B cell (primary cell): ENCODE measurements around the gene ATP5F1B. TPM values are rescaled to one million over a fixed set of nuclear protein-coding genes. Genes with fewer than 3 reads are reported as not detected.

Experiments used
- ATAC-seq: fragments of 200-7000 bp; cut with Tn5 transposase; one replicate; pipeline ENCODE4 v1.10.0; 2021; ENCODE audit warnings: low read depth, mild to moderate bottlenecking, moderate number of reproducible peaks, moderate library complexity
- CTCF ChIA-PET: fragments of 350-600 bp; sonication (Branson Sonifier 250); formaldehyde crosslinking; loops from one replicate; lab custom pipeline; 2021; ENCODE audit warnings: antibody characterized with exemption, inconsistent platforms; lab: Charles Lee
- POLR2A ChIA-PET: fragments of 350-600 bp; sonication (Branson Sonifier 250); formaldehyde crosslinking; loops from one replicate; lab custom pipeline; 2021; ENCODE audit warnings: antibody characterized with exemption; lab: Charles Lee
- DNase-seq: peaks from one replicate; pipeline ENCODE4 v3.0.0; 2013
- H2AFZ ChIP-seq: 2 replicates; pipeline ENCODE4 v1.6.1; 2012; ENCODE audit warnings: mild to moderate bottlenecking, low read depth, low read length; ENCODE audit not compliant: insufficient read depth, poor library complexity, severe bottlenecking
- H3K27ac ChIP-seq, 2 donors: 1 replicate in 1 of 2; 2 replicates in 1 of 2; pipeline ENCODE4 v1.5.1; 2012 to 2013; ENCODE audit warnings: low read length in 2 of 2, mild to moderate bottlenecking in 2 of 2, moderate library complexity in 1 of 2
- H3K27me3 ChIP-seq, 4 experiments: fragments of 200-600 bp in 1 of 4; sonication (generic) in 1 of 4; replicated peaks in 1 of 4; 1 replicate in 2 of 4; 2 replicates in 2 of 4; pipeline versions ENCODE4 v1.6.1 to v1.7.0; 2013 to 2016; ENCODE audit warnings: low read length in 3 of 4, mild to moderate bottlenecking in 2 of 4, mixed read lengths in 1 of 4, moderate library complexity in 1 of 4; ENCODE audit not compliant: insufficient read depth in 4 of 4, control insufficient read depth in 3 of 4; ENCODE audit errors: control extremely low read depth in 1 of 4
- H3K36me3 ChIP-seq, 2 experiments: replicated peaks in 1 of 2; 1 replicate in 1 of 2; 2 replicates in 1 of 2; pipeline versions ENCODE4 v1.6.1 to v1.7.1; 2013; ENCODE audit warnings: low read length in 1 of 2; ENCODE audit not compliant: insufficient read depth in 2 of 2, control insufficient read depth in 1 of 2; ENCODE audit errors: control extremely low read depth in 1 of 2, extremely low read depth in 1 of 2
- H3K4me1 ChIP-seq, 2 donors: fragments of 200-600 bp in 1 of 2; sonication (generic) in 1 of 2; 1 replicate in 1 of 2; 2 replicates in 1 of 2; pipeline versions ENCODE4 v1.5.1 to v1.6.1; 2013 to 2017; ENCODE audit warnings: low read length in 2 of 2; ENCODE audit not compliant: control insufficient read depth in 2 of 2, insufficient read depth in 2 of 2
- H3K4me2 ChIP-seq: replicated peaks from 2 replicates; pipeline ENCODE3; 2012; ENCODE audit warnings: mild to moderate bottlenecking, low read depth, low read length; ENCODE audit not compliant: poor library complexity, severe bottlenecking
- H3K4me3 ChIP-seq, 5 experiments: fragments of 200-600 bp in 1 of 5; sonication (generic) in 1 of 5; 1 replicate in 3 of 5; 2 replicates in 2 of 5; pipeline versions ENCODE4 v1.5.1 to v1.7.0; 2011 to 2016; ENCODE audit warnings: low read length in 4 of 5, mild to moderate bottlenecking in 4 of 5, low read depth in 2 of 5, control low read depth in 1 of 5, moderate library complexity in 1 of 5; ENCODE audit not compliant: insufficient read depth in 1 of 5; ENCODE audit errors: control extremely low read depth in 1 of 5, extremely low read depth in 1 of 5
- H3K79me2 ChIP-seq: fragments of 200-600 bp; sonication (generic); one replicate; pipeline ENCODE4 v1.6.0; 2016; ENCODE audit warnings: low read length; ENCODE audit not compliant: control insufficient read depth, insufficient read depth
- H3K9ac ChIP-seq: fragments of 200-600 bp; sonication (generic); 2 replicates; pipeline ENCODE4 v1.6.1; 2017; ENCODE audit warnings: mild to moderate bottlenecking, low read length, moderate library complexity
- H3K9me3 ChIP-seq, 3 donors: one replicate each; pipeline versions ENCODE4 v1.6.1 to v1.7.1; 2013; ENCODE audit warnings: low read length in 2 of 3; ENCODE audit not compliant: control insufficient read depth in 2 of 3, insufficient read depth in 1 of 3; ENCODE audit errors: control extremely low read depth in 1 of 3
- H4K20me1 ChIP-seq: 2 replicates; pipeline ENCODE4 v1.6.0; 2012; ENCODE audit warnings: mild to moderate bottlenecking, low read length; ENCODE audit not compliant: insufficient read depth, control insufficient read depth, poor library complexity, severe bottlenecking
- H3K27ac Mint-ChIP-seq: one replicate; pipeline ENCODE4 v1.8.0; 2021; ENCODE audit warnings: mixed read lengths
- H3K27me3 Mint-ChIP-seq: one replicate; pipeline ENCODE4 v1.8.0; 2021; ENCODE audit warnings: mixed read lengths
- H3K4me1 Mint-ChIP-seq: one replicate; pipeline ENCODE4 v1.8.0; 2021; ENCODE audit warnings: mixed read lengths
- H3K4me3 Mint-ChIP-seq: one replicate; pipeline ENCODE4 v1.8.0; 2021; ENCODE audit warnings: mixed read lengths
- H3K9me3 Mint-ChIP-seq: one replicate; pipeline ENCODE4 v1.8.0; 2022; ENCODE audit warnings: mixed read lengths; ENCODE audit not compliant: insufficient read depth
- EZH2 ChIP-seq: IDR thresholded peaks from 2 replicates; pipeline ENCODE4 v1.6.1; 2012; ENCODE audit warnings: borderline replicate concordance, low read depth, mild to moderate bottlenecking, moderate library complexity, low read length; ENCODE audit not compliant: insufficient read depth, poor library complexity, severe bottlenecking
- WGBS: methylation state at CpG from one replicate; pipeline ENCODE4 v1.1.5; 2013; ENCODE audit warnings: missing lambda C conversion rate; ENCODE audit not compliant: insufficient coverage; 5-methylcytosine and 5-hydroxymethylcytosine counted together
- intact Hi-C: fragments of 100-400 bp; cut with micrococcal nuclease; formaldehyde crosslinking; loops from one replicate; pipeline ENCODE4 v1.10.0; 2022
- polyA plus RNA-seq: library from polyadenylated mRNA; depleted of rRNA; stranded (reverse); fragments of >200 nt; gene quantifications from 2 replicates; pipeline ENCODE4 v1.2.3, GENCODE V29; 2012
- total RNA-seq, 2 donors: library from RNA; stranded (reverse); fragments of 120-200 nt in 1 of 2; gene quantifications; 1 replicate in 1 of 2; 2 replicates in 1 of 2; pipeline versions ENCODE4 v1.2.3 to v1.2.4, GENCODE V29; 2013 to 2022
- TF ChIP-seq, protein P1 (sequence below): fragments of 200-600 bp; IDR thresholded peaks from one replicate; pipeline ENCODE4 v1.8.0; 2022; ENCODE audit warnings: antibody characterized with exemption, mild to moderate bottlenecking

ATP5F1B gene
- total and polyA plus RNA-seq, 2 donors (not counting 1 experiment from before 2014, with no cell fraction given) = 217 to 378 TPM

DNA sequence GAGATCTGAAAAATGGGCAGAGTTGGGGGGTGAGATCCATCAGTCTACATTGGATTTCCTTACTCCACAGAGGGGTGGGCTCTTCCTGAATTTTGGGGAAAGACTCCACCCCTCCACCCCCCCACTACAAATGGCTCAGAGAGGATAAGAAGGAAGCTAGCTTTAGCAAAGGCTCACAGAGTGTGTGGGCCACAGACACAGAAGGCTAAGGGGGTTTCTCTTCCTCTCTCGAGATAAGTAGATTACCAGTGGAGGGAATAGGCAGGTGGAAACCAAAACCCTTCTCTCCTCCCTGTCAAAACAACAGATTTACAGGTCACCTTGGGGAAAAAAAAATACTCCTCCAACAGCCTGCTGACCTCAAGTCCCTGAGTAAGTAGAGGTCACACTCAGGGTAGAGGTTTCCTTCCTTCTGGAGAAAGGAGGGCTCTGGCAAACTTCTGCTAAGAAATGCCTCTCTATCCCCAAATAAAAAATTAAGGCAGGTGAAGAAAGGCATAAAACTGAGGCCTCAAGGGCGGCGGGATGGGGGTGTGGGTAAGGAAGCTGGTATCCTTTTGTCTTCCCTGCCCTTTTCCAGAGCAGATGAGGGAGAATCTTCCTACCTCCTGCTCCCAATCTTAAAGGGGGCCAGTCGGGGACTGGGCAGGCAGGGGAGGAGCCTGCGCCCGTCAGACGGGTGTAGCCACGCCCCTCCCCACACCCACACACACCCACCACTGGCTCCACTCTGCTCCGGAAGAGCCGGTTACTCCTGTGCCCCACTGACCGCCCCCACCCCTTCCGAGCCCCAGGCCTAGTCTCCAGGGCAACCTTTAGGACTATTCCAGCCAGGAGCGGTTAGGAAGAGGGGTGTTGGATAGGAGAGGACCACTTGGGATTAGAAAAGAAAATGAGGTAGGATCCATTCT is 13.7 kb downstream of the ATP5F1B start:
- Histone ChIP-seq H3K4me2 (peak overlapping the region; percentile 72), H3K79me2 (peaks cover 64% of the 10 kb centered on the region), H4K20me1 (peaks cover 10% of the 10 kb centered on the region), H3K4me1 (peaks cover 65 to 83% of the 10 kb centered on the region in 2 donors), H3K27ac (peak overlapping the region; percentile 75 to 83), H2AFZ (peak overlapping the region; percentile 51), H3K4me3 (peak overlapping the region; percentile 10 to 40 (median 30)), H3K9me3 (no peaks in the 10 kb centered on the region), H3K9ac (peak overlapping the region; percentile 31), H3K36me3 (no peaks in the 10 kb centered on the region), H3K27me3 (no peaks in the 10 kb centered on the region)
- Mint-ChIP-seq H3K27ac (peak overlapping the region; percentile 92), H3K4me3 (peak overlapping the region; percentile 89), H3K9me3 (no peaks in the 10 kb centered on the region), H3K27me3 (no peaks in the 10 kb centered on the region), H3K4me1 (peaks cover 81% of the 10 kb centered on the region)
- ChIA-PET POLR2A (interaction anchor here (0.6 to 5.1 kb wide), 4 partner anchors 14 to 493 kb away, joined by 3 to 18 read pairs (median 3); partner anchors contain the start of genes ATP5F1B and PTGES3), CTCF (interaction anchor here (0.8 kb wide), 1 partner anchor 118 kb away, joined by 3 read pairs; no protein-coding TSS in a partner anchor)
- TF ChIP-seq, protein P1, sequence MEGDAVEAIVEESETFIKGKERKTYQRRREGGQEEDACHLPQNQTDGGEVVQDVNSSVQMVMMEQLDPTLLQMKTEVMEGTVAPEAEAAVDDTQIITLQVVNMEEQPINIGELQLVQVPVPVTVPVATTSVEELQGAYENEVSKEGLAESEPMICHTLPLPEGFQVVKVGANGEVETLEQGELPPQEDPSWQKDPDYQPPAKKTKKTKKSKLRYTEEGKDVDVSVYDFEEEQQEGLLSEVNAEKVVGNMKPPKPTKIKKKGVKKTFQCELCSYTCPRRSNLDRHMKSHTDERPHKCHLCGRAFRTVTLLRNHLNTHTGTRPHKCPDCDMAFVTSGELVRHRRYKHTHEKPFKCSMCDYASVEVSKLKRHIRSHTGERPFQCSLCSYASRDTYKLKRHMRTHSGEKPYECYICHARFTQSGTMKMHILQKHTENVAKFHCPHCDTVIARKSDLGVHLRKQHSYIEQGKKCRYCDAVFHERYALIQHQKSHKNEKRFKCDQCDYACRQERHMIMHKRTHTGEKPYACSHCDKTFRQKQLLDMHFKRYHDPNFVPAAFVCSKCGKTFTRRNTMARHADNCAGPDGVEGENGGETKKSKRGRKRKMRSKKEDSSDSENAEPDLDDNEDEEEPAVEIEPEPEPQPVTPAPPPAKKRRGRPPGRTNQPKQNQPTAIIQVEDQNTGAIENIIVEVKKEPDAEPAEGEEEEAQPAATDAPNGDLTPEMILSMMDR = no peak
- TF ChIP-seq EZH2 = no peak
- DNase-seq (peak; percentile 70), ATAC-seq (peak; percentile 24)
- intact Hi-C loops = loop anchor here (5.0 to 10.0 kb wide), 5 partner anchors 110 to 893 kb away; partner anchors contain the start of genes APOF, DDIT3, MBD6 and NAB2
- 0% methylated on average over 2 of the region's 13 CpGs for WGBS
